ENCODE measurements around the gene ADAMTS2.

The ADAMTS2 gene

GRCh38 chr5:179267671-179268083 lies 77.6 kb downstream of the ADAMTS2 start:
- Histone ChIP-seq H3K9ac (ENCODE audit: low read length) (no peak overlapping the region), H3K4me1 (ENCODE audit: control insufficient read depth, low read depth, low read length) (peaks cover 13% of the 10 kb centered on the region), H3K36me3 (ENCODE audit: control insufficient read depth, low read depth, low read length) (no peaks in the 10 kb centered on the region), H3K27ac (ENCODE audit: low read length) (no peak overlapping the region), H3K9me3 (ENCODE audit: control insufficient read depth, low read depth, low read length) (no peaks in the 10 kb centered on the region), H3K4me3 (ENCODE audit: low read length) (no peak overlapping the region), H3K27me3 (ENCODE audit: control insufficient read depth, insufficient read depth, low read length) (no peaks in the 10 kb centered on the region)

- Histone ChIP-seq H3K9ac (ENCODE audit: low read length) (no peak overlapping the region), H3K27me3 (ENCODE audit: control insufficient read depth, insufficient read depth, low read length) (no peaks in the 10 kb centered on the region), H3K27ac (ENCODE audit: low read length) (no peak overlapping the region), H3K4me1 (ENCODE audit: control insufficient read depth, low read depth, low read length) (peaks cover 13% of the 10 kb centered on the region), H3K36me3 (ENCODE audit: control insufficient read depth, low read depth, low read length) (no peaks in the 10 kb centered on the region), H3K9me3 (ENCODE audit: control insufficient read depth, low read depth, low read length) (no peaks in the 10 kb centered on the region), H3K4me3 (ENCODE audit: low read length) (no peak overlapping the region)
Observed at GRCh38 chr5:179267071-179267670, 78.1 kb downstream of the ADAMTS2 start.

- Histone ChIP-seq H3K36me3 (ENCODE audit: control insufficient read depth, low read depth, low read length) (no peaks in the 10 kb centered on the region), H3K4me3 (ENCODE audit: low read length) (no peak overlapping the region), H3K27ac (ENCODE audit: low read length) (no peak overlapping the region), H3K27me3 (ENCODE audit: control insufficient read depth, insufficient read depth, low read length) (no peaks in the 10 kb centered on the region), H3K4me1 (ENCODE audit: control insufficient read depth, low read depth, low read length) (peaks cover 13% of the 10 kb centered on the region), H3K9ac (ENCODE audit: low read length) (no peak overlapping the region), H3K9me3 (ENCODE audit: control insufficient read depth, low read depth, low read length) (no peaks in the 10 kb centered on the region)
Observed at GRCh38 chr5:179266291-179267070, 78.8 kb downstream of the ADAMTS2 start.

GRCh38 chr5:179265514-179266290 lies 79.6 kb downstream of the ADAMTS2 start:
- Histone ChIP-seq H3K27ac (ENCODE audit: low read length) (no peak overlapping the region), H3K27me3 (ENCODE audit: control insufficient read depth, insufficient read depth, low read length) (no peaks in the 10 kb centered on the region), H3K4me3 (ENCODE audit: low read length) (no peak overlapping the region), H3K4me1 (ENCODE audit: control insufficient read depth, low read depth, low read length) (peaks cover 17% of the 10 kb centered on the region), H3K36me3 (ENCODE audit: control insufficient read depth, low read depth, low read length) (no peaks in the 10 kb centered on the region), H3K9ac (ENCODE audit: low read length) (no peak overlapping the region), H3K9me3 (ENCODE audit: control insufficient read depth, low read depth, low read length) (no peaks in the 10 kb centered on the region)

- Histone ChIP-seq H3K4me3 (ENCODE audit: low read length) (no peak overlapping the region), H3K27me3 (ENCODE audit: control insufficient read depth, insufficient read depth, low read length) (no peaks in the 10 kb centered on the region), H3K4me1 (ENCODE audit: control insufficient read depth, low read depth, low read length) (peaks cover 17% of the 10 kb centered on the region), H3K36me3 (ENCODE audit: control insufficient read depth, low read depth, low read length) (no peaks in the 10 kb centered on the region), H3K9me3 (ENCODE audit: control insufficient read depth, low read depth, low read length) (no peaks in the 10 kb centered on the region), H3K27ac (ENCODE audit: low read length) (no peak overlapping the region), H3K9ac (ENCODE audit: low read length) (no peak overlapping the region)
Observed at GRCh38 chr5:179264783-179265513, 80.3 kb downstream of the ADAMTS2 start.

GRCh38 chr5:179264053-179264782 lies 81.0 kb downstream of the ADAMTS2 start:
- H3K9ac ChIP-seq (ENCODE audit: low read length): no peak overlapping the region
- H3K27me3 ChIP-seq (ENCODE audit: control insufficient read depth, insufficient read depth, low read length): no peaks in the 10 kb centered on the region
- peaks cover 17% of the 10 kb centered on the region for H3K4me1 ChIP-seq (ENCODE audit: control insufficient read depth, low read depth, low read length)
- H3K9me3 ChIP-seq (ENCODE audit: control insufficient read depth, low read depth, low read length): no peaks in the 10 kb centered on the region
- H3K27ac ChIP-seq (ENCODE audit: low read length): no peak overlapping the region
- no peaks in the 10 kb centered on the region for H3K36me3 ChIP-seq (ENCODE audit: control insufficient read depth, low read depth, low read length)
- H3K4me3 ChIP-seq (ENCODE audit: low read length): no peak overlapping the region

- H3K4me1 ChIP-seq (ENCODE audit: control insufficient read depth, low read depth, low read length): peaks cover 17% of the 10 kb centered on the region
Observed at GRCh38 chr5:179263391-179264052, 81.7 kb downstream of the ADAMTS2 start.

GRCh38 chr5:179262126-179262920 lies 82.9 kb downstream of the ADAMTS2 start:
- no peaks in the 10 kb centered on the region for H3K27me3 ChIP-seq (ENCODE audit: control insufficient read depth, insufficient read depth, low read length)

More at GRCh38 chr5:179263391-179264052, 81.7 kb downstream of the ADAMTS2 start:
- H3K4me3 ChIP-seq (ENCODE audit: low read length): no peak overlapping the region
- H3K36me3 ChIP-seq (ENCODE audit: control insufficient read depth, low read depth, low read length): no peaks in the 10 kb centered on the region
- no peaks in the 10 kb centered on the region for H3K27me3 ChIP-seq (ENCODE audit: control insufficient read depth, insufficient read depth, low read length)
- no peak overlapping the region for H3K9ac ChIP-seq (ENCODE audit: low read length)
- no peak overlapping the region for H3K27ac ChIP-seq (ENCODE audit: low read length)
- no peaks in the 10 kb centered on the region for H3K9me3 ChIP-seq (ENCODE audit: control insufficient read depth, low read depth, low read length)

GRCh38 chr5:179261301-179262125 lies 83.7 kb downstream of the ADAMTS2 start:
- Histone ChIP-seq H3K27ac (ENCODE audit: low read length) (no peak overlapping the region), H3K36me3 (ENCODE audit: control insufficient read depth, low read depth, low read length) (no peaks in the 10 kb centered on the region)

More at GRCh38 chr5:179262126-179262920, 82.9 kb downstream of the ADAMTS2 start:
- Histone ChIP-seq H3K9ac (ENCODE audit: low read length) (no peak overlapping the region), H3K36me3 (ENCODE audit: control insufficient read depth, low read depth, low read length) (no peaks in the 10 kb centered on the region), H3K9me3 (ENCODE audit: control insufficient read depth, low read depth, low read length) (no peaks in the 10 kb centered on the region), H3K4me1 (ENCODE audit: control insufficient read depth, low read depth, low read length) (peaks cover 17% of the 10 kb centered on the region), H3K27ac (ENCODE audit: low read length) (no peak overlapping the region), H3K4me3 (ENCODE audit: low read length) (no peak overlapping the region)

More at GRCh38 chr5:179261301-179262125, 83.7 kb downstream of the ADAMTS2 start:
- Histone ChIP-seq H3K9ac (ENCODE audit: low read length) (no peak overlapping the region), H3K9me3 (ENCODE audit: control insufficient read depth, low read depth, low read length) (no peaks in the 10 kb centered on the region), H3K4me1 (ENCODE audit: control insufficient read depth, low read depth, low read length) (peaks cover 15% of the 10 kb centered on the region), H3K4me3 (ENCODE audit: low read length) (no peak overlapping the region), H3K27me3 (ENCODE audit: control insufficient read depth, insufficient read depth, low read length) (no peaks in the 10 kb centered on the region)

All from iPS-18a (cell line).